DMS153 treated with DMSO at 0.1 percent for 48 hours (cell line): ENCODE results near the gene THSD7A.

Experiments
- DNase-seq: peaks from one replicate; lab custom pipeline; 2025; ENCODE audit not compliant: unreplicated experiment; lab: John Stamatoyannopoulos, UW

THSD7A gene

DNA sequence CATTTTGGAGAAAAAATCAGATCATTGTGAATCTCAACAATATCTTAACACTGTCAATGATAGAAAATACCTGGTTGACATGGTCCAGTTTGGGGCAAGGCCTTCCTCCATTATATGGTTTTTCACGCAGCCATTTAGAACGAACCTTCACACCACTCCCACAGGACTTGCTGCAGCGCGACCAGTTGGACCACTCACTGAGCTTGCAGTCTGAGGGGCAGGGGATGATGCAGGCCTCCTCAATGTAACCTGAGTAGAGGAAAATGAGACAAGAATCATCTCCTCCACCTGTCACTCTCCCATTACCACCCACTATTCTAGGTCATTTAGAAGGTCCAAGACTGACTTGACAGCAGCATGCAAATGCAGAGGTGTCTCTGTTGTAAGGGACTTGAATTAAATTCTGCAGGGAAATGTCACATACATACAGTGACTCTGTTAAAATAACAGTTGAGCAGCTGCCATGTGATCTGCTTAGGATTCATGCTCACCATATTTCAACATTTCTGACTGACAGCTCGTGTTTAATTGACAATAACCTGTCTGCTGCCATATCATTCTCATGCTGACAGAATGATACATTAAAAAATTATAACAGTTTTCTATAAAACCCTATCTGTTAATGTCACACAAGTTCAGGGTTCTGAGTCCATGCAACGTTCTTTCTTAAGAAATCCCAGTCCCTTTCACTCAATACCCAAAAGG lies 403.0 kb downstream of the THSD7A start:
- DNase-seq, result no peak

GRCh38 chr7:11427686-11428273 lies 404.2 kb downstream of the THSD7A start:
- peak; percentile 48 for DNase-seq

GRCh38 chr7:11424006-11424405 lies 408.0 kb downstream of the THSD7A start:
- DNase-seq, result no peak

DNA sequence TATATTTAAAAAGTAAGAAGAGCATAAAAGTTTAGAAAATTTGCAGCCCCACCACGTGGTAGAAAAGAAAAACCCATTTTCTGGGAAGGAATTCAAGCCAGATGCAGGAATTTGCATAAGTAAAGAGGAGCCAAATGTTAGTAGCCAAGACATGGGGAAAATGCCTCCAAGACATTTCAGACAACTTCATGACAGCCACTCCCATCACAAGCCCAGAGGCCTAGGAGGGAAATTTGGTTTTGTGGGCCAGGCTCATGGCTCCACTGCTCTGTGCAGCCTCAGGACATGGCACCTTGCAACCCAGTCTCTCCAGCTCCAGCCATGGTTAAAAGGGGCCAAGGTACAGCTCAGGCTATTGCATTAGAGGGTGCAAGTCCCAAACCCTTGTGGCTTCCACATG lies 411.9 kb downstream of the THSD7A start:
- no peak for DNase-seq

DNA sequence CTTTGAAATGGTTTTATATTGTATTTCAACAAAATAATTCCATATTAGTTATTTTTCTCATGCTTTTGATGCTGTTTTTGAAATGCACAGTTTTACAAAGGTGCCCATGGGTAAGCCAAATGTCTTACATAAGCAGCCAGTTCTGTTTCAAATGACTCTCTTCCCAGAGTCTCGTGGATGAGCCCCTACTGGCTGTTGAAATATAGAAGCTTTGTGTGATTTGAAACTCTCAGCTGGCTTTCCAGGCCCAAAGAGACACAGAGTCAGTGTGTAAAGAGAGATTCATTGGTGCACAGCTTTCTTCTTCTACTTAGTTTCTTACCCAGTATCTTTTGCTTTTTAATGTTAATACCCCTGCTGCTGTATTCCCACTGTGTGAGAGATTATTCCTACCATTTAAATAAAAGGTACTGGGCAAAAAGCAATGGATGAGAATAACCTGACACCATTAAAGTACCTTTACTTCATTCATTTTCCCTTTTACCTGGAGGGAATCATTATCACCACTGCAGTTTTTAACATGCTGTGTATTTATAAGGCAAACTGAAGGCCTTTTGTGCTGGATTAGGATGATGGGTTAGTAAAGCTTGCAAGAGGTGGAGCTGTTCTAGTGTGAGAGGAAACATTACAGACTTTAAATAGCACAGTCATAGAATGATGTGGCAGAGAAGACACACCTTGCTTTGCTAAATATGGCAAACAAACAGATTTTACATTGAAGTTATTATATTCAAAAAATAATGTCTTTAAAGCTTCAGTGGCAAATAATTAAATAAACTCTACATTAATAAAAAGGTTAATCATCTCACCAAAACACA lies 415.1 kb downstream of the THSD7A start:
- DNase-seq, result no peak

DNA sequence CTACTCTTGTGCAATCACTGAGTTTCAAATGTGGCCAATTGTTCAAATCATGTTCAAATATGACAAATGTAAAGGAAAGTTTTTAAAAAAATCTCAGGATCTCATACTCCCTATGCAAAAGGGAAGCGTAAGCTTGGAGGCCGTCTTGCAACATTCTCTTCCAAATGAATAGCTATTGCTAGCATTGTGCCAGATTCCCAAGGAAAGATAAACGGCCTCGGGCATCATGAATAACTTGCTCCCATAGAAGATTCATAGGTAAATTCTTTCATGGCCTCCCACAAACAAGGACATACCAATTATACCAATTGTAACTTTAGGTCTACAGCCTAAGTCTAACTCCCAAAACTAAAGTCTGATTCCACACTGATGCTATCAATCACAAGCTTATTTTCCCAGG lies 416.9 kb downstream of the THSD7A start:
- no peak for DNase-seq

GRCh38 chr7:11413901-11414300 lies 418.1 kb downstream of the THSD7A start:
- no peak for DNase-seq

DNA sequence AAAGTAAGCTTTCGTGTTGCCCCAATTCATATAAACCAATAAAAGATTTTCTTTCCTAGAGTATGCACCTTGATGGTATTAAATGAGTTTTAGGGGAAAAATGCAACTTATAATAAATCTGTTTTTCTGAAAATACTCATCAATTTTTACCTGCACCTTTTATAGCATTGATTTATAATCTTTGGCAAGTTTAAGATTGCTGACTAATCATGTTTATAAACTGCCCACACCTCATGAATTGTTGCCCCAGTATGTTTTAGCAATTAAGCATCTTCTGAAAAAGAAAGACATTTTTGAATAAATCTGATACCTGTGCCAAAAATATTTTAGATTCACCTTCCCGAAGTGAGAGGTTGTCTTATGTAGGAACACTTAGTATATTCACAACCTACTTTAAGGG lies 420.0 kb downstream of the THSD7A start:
- no peak for DNase-seq

DNA sequence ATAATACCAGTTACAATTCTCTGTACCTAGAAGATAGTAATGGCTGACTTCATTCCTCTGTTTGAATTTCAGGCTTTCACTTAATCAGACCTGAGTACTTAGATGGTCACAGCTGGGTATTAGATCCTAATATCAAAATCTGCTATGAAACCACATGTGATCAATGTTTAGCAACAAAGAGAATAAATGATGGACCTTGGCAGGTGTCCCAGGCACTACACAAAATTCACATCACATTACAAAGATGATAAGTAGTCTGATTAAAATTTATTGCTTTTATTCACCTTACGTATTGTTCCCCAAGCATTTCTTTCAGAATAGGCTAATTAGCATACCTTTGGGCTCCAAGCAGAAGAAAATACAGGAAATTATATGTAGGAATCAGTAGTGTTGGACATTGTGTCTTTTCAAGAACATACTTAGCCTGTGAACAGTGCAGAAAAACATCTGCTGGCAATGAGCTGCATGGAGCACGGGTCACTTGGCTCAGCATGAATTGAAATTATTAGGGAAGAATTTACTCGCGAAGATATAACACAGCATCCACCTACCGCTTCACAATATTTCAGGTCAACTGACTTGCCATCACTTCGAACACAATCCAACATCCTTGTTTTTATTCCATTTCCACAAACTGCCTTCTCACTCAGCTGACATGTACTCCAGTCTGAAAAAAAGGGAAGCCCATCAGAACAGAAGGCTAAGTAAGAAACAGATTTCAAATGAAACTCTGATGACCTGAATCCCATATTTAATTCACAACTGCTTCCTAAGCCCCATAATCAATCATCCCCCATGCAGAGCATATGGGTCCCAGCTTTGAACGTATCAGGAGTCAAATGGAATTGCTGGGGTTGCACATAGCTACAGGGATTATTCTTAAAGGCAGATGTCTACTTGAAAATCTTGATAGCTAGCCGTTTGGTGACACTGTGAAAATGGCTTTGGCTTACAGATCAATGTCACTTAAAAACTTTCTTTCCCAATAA lies 421.0 kb downstream of the THSD7A start:
- no peak for DNase-seq

DNA sequence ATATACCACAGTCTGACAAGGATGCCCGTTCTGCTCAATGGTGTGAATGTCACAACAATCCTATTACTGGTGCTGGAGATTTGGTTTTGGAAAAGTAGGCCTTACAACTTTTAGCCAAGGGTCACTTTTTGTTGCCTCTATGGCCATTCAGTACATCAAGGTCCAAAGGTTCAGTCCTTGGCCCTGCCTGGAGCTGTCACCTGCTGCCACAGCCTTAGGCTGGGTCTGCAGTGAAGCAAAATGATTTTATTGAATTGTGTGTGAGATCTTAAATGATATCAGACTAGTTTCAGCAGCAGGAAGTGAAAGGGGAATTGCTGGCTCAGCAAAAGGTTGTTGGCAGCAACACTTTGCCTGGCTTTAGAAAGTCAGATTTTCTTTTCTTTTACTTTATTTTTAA lies 427.6 kb downstream of the THSD7A start:
- no peak for DNase-seq

GRCh38 chr7:11403781-11404180 lies 428.2 kb downstream of the THSD7A start:
- DNase-seq, result no peak

DNA sequence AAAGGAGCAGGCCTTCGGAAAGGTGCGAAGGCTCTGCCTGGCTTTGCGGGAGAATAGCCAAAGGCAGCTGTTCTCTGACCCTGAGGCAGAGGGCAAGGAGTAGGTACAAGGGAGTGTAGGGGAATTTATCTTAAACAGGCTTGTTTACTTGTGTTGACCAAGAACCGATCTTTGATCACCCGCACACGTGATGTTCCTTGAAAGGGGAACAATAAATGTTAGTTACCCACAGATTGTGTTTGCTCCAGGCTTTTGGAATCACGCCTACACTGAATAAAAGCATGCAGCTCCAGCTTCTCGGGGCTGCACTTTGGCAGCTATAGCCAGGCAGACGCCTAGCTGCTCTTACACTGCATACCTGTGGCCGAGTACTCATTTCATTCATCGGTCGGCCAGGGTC lies 437.6 kb downstream of the THSD7A start:
- no peak for DNase-seq

DNA sequence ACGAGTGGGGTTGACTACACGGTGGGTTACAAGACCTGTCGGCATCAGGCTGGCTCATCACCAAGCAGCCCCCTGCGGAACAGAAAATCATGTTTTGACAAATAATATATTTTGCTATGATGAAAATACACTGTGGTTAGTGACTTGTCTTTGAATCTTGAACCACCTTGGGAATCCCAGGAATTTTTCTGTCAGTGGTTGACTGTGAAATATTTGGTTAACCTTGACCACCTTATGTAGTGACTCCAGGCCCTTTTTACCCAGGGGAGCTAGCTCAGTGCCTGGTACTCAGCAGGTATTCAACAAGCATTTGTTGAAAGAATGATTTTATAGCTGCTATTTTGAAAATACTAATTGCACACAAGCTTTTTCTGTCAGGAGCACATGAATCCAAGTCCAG lies 452.4 kb downstream of the THSD7A start:
- DNase-seq, result no peak

GRCh38 chr7:11376529-11376928 lies 455.5 kb downstream of the THSD7A start:
- no peak for DNase-seq

- DNase-seq, result no peak
These were observed 457.4 kb downstream of the THSD7A start for GRCh38 chr7:11374629-11375028.

GRCh38 chr7:11373546-11374142 lies 458.4 kb downstream of the THSD7A start:
- peak; percentile 48 for DNase-seq

- no peak for DNase-seq
These were observed 462.3 kb downstream of the THSD7A start for GRCh38 chr7:11369696-11370095.

GRCh38 chr7:11366118-11366517 lies 465.9 kb downstream of the THSD7A start:
- no peak for DNase-seq

DNA sequence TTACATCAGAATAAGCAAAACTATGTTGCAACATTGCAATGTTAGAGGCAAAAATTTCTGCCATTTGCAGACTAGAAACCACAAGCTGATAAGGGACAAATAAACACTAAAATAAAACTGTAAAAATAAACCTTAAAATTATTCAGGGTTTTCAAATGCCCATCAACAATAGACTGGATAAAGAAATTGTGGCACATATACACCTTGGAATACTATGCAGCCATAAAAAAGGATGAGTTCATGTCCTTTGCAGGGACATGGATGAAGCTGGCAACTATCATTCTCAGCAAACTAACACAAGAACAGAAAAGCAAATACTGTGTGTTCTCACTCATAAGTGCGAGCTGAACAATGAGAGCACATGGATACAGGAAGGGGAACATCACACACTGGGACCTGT lies 473.4 kb downstream of the THSD7A start:
- no peak for DNase-seq

DNA sequence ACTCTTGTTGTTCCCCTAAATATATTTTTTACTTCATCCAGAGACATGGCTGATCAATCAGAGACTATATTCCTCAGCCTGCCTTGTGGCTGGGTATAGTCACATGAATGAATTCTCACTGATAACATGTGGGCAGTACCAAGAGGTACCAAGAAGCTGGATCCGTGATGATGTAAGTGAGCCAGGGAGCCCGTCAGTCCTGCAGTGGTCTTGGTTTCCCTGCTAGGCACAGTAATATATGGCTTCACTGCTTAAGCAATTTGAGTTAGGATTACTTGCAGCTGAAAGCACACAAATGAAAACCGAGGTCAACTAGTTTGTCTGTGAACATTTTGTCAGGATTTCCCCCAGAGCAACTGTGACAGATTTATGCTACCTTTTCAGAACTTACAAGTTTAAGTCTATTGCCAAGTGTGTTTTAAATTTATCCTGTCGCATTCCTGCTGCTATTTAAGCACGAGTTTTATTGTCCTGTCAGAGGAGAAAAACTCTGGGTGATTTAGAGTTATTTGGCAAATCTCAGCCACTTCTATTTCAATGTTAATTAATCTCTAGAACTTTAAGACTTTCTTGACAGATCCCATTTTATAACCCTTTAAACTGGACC lies 476.5 kb downstream of the THSD7A start:
- DNase-seq, result no peak
